ENCODE measurements around the gene TAB2.

GRCh38 chr6:149303468-149303867 is 14.0 kb upstream of the TAB2 start:
- no peak for TF ChIP-seq CTCF (IDR thresholded peaks at IDR 0.05; ENCODE audit: low read depth, low read length, poor library complexity, severe bottlenecking)
- no peak for TF ChIP-seq EZH2phosphoT487 (IDR thresholded peaks at IDR 0.05; ENCODE audit: borderline replicate concordance, low read length)

Data from DOHH2 (cell line).